HG03159 (cell line): ENCODE measurements around the gene CRYGD.
"Not testable (repeated sequence)": the region's sequence is repeated elsewhere in the genome, so short reads cannot be mapped to it uniquely, and the experiment has no call there.

Source experiments
- ATAC-seq: cut with Tn5 transposase; IDR thresholded peaks from one replicate; pipeline ENCODE4 v1.9.1; 2021; ENCODE audit warnings: mild to moderate bottlenecking, moderate library complexity; ENCODE audit not compliant: unreplicated experiment

The CRYGD gene

DNA sequence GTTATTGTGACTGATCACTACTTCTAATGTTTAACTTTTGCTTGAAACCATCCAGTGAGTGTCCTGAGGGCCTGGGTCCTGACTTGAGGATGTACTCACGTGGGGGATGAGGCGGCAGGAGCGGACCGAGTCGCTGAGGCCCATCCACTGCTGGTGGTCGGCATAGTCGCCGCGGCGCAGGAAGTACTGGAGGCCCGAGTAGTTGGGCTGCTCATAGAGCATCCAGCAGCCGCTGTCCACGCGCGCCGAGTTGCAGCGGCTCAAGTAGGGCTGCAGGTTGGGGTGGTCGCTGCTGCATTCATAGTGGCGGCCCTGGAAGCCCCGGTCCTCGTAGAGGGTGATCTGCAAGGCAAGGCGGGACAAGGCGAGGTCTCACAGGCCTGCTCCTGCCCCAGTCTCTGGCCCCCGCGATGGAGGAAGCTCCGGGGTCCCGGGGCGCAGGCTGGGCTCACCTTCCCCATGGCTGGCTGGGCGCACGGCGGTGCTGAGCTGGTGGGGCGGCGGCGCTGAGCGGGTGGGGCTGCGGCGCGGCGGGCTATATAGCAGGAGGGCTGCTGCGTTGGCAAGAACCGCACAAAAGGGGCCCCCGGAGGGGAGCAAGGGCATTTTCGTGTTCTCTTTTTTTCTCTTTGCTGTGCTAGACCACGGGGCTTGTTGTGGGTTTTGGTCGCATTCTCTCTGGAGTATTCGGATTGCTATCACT, at the start of gene CRYGD:
CRYGD (minus strand) TSS at position 512 of the 703 bp plus-strand sequence; CDS start at position 461, 51 bp downstream.
- ATAC-seq: not testable (repeated sequence)

DNA sequence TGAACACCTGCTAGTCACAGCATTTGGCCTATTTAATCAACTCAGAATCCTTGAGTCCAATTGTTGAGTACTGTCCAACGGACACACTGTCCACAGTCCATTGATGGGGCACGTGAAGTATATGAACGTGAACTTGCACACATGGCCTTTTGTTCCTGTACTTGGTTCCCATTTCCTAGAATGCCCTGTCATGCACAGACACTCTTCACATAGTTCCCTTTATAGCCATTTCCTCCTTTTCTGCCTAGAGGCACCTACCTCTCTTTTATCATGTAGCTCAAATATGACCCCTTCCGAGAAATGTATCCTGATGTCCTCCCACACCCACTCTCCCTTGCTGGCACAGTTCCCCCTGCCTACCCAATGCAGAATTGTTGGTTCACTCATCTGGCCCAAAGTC, 47.8 kb upstream of the CRYGD start:
- no peak for ATAC-seq

DNA sequence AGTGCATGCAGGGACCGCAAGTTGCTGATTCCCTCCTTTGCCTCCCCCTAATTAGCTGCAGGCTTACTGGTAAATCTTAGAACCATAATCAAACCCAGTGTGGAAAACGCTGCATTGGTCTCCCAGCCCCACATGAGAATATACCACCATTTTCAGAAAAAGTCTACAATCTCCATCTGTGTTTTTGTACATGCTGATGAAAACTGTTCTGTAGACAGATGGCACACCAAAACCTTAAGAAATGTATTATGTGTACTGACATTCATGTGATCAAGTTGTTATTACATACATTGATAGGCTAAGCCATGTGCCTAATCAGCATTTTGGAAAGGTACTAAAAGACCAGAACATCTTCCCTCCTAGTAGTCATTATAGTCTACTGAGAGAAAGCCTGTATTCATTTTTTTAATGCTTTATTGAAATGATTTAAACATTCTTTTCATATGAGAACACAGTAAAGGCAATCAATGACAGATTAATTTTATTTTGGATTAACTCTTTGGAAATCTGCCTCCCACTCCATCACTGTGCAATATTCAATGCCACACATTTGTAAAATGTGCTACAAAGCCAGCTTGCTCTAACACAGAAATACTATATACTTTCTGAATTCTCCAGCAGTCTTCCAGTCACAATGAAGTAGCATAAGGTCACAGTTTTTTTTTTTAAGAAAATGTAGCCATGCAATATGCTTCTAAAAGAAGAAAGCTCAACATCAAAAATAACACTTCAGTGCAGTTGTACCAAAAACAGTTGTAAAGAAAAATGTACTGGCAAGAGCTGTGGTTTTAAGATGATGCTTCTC, 40.8 kb upstream of the CRYGD start:
- no peak for ATAC-seq

DNA sequence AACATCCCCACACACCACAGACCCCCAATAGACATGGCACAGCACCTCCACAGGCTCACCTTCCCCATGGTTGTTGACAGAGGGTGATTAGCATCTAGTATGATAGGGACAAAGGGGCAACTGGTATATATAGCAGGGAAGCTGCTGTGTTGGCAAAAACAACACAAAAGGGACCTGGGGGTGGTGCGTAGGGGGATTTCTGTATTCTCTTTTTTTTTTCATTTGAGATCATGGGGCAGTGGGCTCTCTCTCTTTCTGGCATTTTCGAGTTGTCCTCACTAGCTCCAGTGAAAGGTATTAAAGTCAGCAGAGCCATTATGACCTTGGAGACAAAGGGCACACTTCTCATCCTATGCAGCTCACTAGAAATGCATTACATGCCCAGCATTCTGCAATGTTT, 39.2 kb upstream of the CRYGD start, which contains the start of gene CRYGA:
CRYGA (minus strand) TSS at position 101 of the 400 bp plus-strand sequence; CDS start at position 68, 33 bp downstream.
- no peak for ATAC-seq

DNA sequence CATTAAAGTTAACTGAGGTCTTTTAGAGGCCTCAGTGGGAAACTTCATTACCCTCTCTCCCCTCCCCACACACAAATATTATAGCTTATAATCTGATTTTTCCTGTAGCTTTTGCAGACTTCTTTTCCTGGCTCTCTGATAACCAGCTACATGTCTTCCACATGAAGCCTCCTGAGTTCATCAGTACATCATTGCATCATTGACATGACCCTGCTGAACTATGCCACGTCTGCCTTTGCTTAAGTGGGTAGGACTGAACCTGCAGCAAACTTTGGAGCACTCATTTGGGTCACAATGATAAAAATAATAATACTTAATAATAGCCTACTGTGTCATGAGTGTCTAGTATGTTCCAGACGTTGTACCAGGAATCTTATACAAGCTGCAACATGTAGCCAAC, 32.1 kb upstream of the CRYGD start:
- no peak for ATAC-seq

DNA sequence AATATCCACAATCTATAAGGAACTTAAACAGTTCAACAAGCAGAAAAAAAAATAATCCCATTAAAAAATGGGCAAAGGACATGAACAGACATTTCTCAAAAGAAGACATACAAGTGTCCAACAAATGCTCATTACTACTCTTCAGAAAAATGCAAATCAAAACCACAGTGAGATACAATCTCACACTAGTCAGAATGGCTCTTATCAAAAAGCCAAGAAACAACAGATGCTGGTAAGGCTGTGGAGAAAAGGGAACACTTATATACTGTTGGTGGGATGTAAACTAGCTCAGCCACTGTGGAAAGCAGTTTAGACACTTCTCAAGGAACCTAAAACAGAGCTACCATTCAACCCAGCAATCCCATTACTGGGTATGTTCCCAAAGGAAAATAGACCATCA, 28.8 kb upstream of the CRYGD start:
- no peak for ATAC-seq

DNA sequence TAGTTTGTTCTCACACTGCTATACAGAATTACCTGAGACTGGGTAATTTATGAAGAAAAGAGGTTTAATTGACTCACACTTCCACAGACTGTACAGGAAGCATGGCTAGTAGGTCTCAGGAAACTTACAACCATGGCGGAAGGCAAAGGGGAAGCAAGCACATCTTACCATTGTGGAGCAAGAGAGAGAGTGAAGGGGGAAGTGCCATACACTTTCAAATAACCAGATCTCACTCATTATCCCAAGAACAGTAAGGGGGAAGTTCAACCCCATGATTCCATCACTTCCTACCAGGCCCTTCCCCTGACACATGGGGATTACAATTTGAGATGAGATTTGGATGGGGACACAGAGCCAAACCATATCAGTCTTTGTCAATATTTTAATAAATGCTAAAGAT, 26.6 kb upstream of the CRYGD start:
- no peak for ATAC-seq

DNA sequence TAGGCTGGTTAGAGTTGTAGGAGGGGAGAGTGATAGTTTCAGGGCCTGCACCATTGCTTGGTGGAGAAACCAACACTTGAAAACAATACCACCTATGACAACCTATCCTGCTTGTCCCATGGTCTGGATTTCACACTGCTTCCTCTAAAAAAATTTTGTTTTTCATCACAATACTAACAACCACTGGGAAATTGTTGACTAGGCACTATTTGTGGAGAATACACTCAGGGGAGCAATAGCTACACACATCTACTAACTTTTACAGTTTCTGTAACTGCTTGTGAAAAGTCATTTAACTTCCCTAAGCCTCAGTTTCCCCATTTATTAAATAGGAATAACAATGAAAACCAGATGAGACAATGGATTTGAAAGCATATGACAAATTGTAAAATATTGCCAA, 25.8 kb upstream of the CRYGD start:
- no peak for ATAC-seq

DNA sequence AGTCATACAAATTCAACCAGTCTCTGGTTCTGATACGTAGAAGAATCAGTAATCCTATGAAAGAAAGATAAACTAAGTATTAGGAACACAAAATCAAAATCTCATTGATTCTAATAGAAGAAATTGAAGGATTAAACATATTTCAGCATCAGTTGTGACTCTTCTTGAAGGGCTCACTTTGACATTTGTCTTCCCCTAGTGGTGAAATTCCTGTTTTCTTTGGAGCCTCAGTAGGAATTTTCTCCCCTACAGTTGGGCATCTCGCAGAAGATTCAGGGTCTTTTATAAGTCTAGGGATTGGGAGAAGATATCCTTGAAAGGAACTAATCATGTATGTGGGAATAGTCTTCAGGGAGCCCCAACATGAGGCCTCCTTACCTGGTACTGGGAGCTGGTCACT, 24.5 kb upstream of the CRYGD start:
- ATAC-seq: no peak

DNA sequence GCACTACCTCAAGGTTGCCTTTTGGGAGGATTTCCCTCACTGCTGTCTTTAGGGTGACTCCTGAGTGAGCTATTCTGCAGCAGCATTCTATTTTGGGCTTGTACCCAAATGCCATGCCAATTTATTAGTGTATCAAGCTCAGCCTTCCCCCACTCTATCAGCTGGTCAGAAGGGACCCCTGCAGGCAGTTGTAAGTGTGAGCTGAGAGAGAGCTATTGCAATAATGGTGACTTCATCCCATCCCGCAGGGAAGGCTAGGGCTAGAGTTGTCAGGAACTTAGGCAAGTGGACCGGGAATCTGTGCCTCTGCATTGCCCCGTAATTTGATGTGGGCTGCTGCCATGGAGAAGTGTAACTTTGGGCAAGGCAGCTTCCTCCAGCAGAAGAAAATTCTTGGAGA, 23.4 kb upstream of the CRYGD start:
- no peak for ATAC-seq

DNA sequence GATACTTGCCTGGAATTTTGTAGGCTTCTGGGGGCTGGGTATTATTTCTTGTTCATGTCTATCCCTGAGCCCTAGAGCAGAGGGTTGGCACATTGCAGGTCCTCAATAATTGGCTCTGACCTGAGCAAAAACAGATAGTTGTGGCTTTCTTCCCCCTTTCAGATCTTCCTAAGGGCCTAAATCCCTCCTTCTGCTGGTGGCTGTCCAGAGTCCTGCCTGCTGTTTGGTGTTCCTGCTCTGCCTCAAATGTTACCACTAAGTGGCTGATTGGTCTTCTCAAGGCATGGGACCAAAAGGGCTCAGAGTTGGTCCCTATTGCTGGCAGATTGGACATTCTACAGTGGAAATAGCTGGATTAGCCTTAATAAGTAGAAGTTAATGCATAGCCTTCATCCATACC, 22.7 kb upstream of the CRYGD start:
- no peak for ATAC-seq

DNA sequence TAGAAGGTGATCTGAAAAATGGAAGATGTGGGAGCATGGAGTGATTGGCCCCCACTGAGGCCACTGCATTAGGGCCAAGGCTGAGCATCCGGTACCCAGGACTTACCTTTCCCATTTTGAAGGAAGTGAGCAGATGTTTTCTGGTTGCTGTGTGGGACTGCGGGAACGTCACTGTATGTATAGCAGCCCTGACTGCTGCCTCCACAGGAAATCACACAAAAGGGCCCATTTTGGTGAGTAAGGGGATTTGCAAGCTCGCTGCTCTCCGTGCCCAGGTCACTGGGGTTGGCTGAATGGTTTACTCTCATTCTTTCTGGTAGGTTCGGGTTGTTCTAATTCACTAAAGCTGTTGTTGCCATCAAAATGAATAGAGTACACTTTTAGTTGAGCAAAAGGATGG, 21.7 kb upstream of the CRYGD start, which contains the start of gene CRYGB:
CRYGB (minus strand) TSS at position 153 of the 400 bp plus-strand sequence; CDS start at position 115, 38 bp downstream.
- no peak for ATAC-seq

DNA sequence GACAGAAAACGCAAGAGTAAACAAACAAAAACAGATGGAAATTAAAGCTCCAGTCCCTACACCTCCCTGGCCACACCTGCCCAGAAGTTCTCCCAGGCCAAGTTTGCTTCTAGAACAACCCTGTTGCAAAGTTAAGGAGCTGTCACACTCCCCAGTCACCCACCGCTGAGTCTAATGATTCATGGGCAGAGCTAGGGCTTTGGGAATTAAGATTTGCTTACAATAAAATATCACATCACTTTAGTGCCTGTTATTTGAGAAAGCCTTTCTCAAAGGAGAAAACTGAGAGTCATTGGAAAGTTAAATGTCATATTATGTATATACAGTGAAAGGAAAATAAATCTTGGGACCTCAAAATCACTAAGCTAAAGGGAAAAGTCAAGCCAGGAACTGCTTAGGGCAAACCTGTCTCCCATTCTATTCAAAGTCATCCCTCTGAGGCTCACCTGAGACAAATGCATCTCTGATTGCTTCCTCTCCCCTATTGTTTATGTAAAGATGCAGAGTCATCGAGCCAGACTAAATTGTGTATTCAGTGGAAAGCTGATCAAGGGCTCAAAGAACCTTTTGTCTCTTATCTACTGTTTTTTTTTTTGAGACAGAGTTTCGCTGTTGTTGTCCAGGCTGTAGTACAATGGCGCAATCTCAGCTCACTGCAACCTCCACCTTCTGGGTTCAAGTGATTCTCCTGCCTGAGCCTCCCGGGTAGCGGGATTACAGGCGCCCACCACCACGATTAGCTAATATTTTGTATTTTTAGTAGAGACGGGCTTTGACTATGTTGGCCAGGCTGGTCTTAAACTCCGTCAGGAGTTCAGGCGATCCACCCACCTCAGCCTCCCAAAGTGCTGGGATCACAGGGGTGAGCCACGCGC, 18.8 kb upstream of the CRYGD start:
- ATAC-seq: no peak

DNA sequence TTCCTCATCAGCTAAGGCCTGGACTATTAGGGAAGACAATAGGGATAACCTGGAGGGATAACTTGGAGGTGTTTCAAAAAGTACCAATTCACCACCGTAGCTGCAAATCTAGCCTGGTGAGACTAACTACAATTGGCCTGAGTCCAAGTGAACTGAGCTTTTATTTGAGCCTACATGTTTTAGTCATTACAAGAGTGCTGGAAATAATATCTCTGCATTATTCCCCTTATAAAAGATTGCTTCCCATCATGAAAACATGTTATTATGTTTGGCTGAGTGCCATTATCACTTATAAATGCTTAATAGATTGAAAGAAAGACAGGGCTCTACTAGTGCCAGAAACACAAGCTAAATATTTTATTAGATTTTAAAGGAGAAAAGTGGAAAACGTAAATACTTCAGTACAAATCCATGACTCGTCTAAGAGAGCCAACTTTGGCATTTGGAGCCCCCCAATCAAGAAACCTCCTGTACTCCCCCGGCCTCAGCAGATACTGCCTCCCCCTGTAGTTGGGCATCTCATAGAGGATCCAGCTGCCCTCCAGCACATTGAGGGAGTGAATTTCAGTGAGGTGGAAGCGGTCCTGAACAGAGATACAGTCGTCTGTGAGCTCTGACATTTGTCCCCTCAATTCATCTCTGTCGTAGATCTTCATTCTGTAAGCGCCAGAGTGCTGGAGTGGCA, 18.1 kb upstream of the CRYGD start:
- no peak for ATAC-seq

DNA sequence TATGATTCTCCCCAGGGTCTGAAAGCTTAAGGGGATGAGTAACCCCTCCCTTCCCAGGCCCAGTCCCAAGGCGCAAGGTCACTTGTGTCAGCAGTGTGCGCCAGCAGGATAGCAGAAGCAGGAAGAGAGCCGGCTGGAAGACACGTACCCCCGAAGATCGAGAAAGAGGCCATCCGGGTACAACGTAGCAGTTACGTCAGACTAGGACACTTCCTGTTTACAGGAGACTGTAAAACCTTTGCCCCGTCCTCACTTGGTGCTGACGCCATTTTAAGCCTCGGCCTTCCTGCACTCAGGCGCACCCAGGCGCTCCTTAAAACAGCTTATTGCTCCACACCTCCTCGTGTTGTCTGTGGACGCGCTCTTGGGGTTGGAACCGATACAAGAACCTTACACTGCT, 15.1 kb upstream of the CRYGD start:
- no peak for ATAC-seq

DNA sequence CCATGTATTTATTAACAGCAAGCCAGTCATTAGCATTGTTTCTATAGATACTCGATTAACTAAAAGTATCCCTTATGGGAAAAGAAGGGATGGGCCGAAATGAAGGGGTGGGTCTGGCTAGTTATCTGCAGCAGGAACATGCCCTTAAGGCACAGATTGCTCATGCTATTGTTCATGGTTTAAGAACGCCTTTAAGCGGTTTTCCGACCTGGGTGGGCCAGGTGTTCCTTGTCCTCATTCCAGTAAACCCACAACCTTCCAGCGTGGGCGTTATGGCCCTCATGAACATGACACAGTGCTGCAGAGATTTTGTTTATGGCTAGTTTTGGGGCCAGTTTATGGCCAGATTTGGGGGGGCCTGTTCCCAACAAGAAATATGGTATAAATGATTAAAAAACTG, 14.0 kb upstream of the CRYGD start:
- not testable (repeated sequence) for ATAC-seq

DNA sequence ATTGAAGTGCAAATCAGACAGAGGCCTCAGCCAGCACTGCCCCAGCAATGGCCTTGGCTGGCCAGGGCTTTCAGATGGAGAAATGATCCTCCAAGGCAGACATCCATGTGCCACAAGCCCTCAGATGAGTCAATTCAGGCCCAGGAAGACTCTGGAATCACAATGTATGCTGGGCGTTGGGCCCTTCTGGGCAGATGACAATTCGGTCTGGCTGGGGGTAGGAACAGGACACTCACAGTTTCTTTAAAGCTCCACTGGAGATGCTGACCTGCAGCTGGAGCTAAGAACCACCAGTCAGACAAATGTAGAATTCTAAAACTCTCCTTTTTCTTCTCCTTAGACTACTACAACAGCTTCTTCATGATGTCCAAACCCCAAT, 12.4 kb upstream of the CRYGD start:
- ATAC-seq: no peak

DNA sequence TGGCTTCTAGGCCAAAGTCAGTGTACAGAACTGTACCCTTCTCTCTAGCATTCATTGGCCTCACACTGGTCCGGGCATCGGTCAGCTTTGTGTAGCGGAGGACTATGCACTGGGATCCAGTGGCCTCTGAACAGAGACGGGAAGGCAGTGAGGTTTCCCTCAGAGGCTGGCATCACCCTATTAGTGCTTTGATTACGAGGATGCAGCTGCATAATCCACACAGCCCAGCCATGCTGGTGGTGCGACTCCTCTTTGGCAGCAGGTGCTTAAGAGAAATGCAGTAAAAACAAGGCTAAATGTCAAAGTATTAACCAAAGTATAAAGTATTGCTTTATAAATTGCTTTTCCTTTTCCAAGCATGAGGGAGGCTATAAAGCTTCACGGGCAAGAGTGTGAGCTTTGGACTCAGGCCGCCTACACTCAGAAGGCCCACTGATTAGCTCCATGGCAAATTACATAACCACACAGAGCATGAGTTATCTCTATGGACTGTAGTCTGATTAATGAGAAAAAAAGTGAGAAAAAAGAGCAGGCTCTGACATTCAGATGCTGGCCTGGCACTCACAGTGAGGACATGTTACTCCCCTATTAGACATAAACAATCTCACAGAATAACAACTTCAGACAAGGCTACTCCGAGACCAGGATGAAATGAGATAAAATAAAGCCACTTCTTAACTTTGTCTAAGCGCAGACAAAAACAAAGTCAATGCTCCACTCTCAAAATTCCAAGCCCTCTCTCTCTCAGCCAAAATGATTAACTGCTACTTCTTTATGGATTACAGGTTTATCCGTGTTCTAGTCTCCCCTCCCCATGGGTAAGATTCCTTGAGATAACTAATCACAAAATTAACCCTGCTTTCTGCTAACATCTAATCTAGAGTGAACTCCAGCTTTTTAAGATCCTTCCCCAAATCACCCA, 11.7 kb upstream of the CRYGD start:
- no peak for ATAC-seq

DNA sequence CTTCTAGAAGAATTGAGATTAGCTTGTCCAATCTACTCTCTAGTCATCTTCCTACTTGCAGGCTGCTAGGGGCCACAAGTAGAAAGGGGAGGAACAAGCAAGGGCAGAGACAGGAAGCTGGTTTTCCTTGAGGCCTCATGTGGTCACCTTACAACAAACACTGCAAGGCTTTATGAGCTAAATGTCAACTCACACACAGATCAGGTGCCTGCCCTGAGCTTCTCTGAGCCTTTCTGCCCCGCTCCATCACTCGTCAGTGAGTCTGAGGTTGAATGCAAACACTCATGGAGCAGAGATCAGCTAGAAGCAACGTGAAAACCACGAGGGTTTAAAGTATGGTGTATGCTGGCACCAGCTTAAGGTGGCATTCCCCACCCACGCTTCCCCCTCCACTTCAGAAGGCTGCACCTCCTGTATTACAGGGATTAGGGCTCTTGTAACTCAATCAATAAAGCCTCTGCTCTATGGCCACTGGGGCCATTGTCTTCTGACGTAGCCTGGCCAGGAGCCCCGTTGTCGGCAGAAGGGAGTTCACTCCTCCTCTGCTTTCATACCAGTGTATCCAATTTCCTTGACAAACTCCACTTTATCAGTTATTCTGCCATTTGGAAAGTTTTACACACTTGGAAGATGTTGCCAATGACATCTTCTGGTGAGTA, 10.7 kb upstream of the CRYGD start:
- ATAC-seq: no peak
